Measurements from ENCODE around the gene FAM120A.

DNA sequence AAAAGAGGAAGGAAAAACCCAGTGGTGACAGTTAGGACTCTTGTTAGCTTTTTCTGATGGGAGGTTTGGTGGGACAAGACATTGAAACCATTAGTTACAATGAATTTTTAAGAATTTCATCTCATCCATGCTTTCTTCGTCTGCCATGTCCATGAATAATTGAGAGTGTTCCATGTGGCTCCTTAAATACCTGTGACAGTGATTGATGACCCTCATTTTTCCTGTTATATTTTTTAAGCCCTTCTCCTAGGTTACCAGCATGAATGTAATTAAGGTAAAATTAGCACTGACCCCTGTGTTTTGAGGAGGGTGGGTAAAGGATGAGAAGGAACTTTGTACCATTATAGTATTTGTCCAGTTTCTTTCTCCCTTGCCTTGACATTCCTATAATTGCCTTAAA is 101.4 kb downstream of the FAM120A start:
- no peak for TF ChIP-seq SIN3A (IDR thresholded peaks at IDR 0.05; ENCODE audit: borderline replicate concordance, insufficient read depth, low read depth, low read length)
- no peak for TF ChIP-seq CTCF (IDR thresholded peaks at IDR 0.05)
- no peak for TF ChIP-seq POLR2AphosphoS5 (IDR thresholded peaks at IDR 0.05; ENCODE audit: low read depth, low read length)
- TF ChIP-seq REST (IDR thresholded peaks at IDR 0.05; ENCODE audit: insufficient read depth in 1 of 2, low read depth in 2 of 2, low read length in 1 of 2) = no peak
- TF ChIP-seq TCF7L2 (IDR thresholded peaks at IDR 0.05; ENCODE audit: low read depth, low read length) = no peak
